ENCODE measurements around the gene PHF14.

Gene PHF14

GRCh38 chr7:11176985-11177555, 203.4 kb downstream of the PHF14 start:
- DNase-seq = no peak

GRCh38 chr7:11177793-11178192, 204.1 kb downstream of the PHF14 start:
- no peak for DNase-seq

DNA sequence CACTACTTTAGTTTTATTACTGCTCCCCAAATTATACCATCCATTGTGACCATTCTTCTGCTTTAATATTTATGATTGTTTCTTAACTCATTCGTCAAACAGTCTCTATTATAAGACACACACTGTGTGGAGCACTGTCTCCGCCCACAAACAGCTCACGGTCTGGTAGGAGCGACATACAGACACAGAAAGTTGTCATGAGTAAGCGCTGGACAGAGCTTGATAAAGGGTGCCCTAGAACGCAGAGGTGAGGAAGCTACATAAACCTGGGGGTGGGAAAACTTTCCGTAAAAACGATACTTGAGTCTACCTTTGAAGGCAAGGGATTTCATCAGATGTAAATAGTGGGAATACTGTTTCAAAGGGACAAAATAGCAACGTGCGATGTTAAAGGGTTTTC, 207.9 kb downstream of the PHF14 start:
- no peak for DNase-seq

DNA sequence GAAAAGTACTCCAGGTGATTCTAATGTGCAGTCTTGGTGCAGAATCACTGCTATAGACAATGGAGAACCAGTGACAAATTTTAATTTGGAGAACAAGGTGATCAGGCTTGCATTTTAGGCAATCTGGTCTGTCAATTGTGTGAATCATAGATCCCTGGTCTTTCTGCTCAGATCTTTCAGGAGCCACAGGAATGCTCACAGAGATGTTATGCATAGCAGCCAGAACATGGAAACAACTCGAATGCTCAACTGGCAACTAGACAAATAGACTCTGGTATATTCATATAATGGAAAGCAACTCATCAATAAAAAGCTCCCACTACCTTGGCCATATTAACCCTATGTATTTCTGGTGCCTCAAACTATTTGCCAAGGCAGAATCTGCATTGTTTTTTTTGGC, 209.1 kb downstream of the PHF14 start:
- DNase-seq = no peak

DNA sequence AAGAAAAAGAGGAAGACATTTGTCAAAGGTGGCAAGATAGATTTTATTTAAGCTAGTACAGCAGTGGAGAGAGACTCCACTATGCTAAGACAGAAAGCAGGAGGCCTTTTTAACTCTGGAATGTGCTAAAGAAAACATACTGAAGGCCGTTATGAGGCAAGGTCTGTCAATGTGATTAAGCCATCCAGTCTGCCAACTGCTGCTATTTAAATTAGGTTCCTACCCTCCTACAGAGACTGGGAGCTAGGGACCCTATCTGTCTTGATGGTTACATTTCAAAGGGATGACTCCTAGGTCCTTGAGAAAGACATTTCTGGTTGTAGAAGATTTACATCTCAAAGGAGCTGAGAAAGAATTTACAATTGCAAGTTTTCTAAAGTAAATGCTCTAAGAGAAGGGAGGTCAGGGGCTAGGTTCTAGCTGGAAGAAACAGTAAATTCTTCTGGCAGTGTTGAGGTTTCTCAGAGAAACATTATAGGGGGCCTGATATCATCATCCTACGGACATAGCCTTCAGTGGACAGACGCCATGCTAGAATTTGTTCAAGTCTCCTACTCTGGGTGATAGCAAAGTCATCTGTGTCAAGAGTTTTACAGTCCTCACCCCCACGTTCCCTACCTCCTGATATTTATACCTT, 211.6 kb downstream of the PHF14 start:
- DNase-seq = no peak

GRCh38 chr7:11188529-11189310, 215.0 kb downstream of the PHF14 start:
- DNase-seq = no peak

GRCh38 chr7:11191081-11191480, 217.4 kb downstream of the PHF14 start:
- no peak for DNase-seq

DNA sequence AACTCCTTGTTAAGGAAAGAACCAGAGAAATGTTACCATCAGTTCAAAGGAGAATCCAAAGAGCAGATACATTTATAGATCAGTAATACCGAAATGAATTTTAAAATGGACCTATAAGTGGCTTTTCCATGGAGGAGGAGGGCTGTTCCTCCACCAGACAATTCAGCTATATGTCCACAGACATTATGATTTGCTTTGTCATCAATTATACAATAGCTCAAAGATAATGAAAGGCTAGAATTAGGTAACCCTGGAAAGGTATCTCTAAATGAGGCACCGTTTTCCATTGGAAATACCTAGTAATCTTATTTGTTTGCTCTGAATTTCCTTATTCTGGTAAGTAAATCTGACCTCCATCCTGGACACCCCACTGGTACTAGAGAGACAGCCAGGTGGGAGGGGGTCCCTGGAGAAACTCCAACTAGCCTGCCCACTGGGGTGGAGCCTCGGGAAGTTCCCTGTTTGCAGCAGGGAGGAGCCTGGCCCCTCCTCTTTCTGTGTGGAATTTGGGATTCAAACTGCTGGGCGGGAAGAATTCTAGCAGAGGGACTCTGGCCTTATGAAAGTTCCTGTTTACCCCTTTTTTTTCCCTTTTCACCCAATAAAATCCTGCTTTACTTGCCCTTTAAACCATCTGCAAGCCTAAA, 218.0 kb downstream of the PHF14 start:
- no peak for DNase-seq

DNA sequence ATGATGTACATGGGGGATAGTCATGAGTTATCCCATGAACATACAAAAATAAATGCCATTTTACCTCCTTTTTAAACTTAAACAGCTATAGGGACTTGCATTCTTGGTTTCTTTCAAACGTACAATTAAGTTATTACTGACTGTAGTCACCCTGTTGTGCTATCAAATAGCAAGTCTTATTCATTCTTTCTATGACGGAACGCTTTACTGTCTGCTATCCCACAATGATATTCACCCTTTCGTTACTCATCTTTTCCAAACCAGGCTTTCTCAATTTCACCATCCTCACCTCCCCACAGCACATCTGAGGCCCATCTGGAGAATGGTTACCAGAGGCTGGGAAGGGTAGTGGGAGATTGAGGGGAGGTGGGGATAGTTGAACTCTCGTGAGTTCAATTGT, 218.8 kb downstream of the PHF14 start:
- no peak for DNase-seq

DNA sequence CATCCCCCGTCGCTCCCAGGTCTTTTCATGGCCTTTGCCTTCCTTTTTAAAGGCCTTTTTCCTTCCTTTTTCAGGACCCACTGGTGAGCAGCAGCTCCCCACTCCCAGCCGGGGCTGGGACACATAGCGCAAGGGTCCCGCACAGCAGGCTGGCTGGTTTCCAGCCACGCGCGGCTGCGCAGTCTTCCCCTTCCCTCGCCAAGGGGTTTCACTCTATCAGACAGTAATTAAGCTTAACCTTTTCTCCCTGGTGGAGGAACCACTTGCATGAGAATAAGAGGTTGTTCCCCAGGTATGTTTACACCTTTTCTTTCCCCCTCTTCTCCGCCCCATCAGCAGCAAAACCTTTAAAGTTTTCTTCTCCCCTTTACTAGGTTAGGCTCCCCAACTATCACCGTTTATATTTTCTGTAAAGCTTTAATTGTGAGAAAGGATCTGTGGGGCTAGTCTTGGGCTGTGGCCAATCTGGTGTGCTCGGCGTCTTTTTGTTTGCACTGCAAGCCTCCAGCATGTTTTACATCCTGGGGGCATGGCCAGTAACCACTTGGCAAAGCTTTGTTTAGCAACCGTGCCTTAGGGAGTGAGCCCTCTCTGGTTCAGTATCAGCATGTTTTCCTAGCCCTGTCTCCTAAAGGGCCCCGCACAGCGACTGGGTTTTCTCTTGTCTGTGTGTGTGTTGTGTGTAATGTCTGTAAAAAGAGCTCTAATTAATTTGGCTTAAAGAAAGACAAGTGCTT, 219.6 kb downstream of the PHF14 start:
- DNase-seq = peak; percentile 90

- DNase-seq = peak; percentile 59
Measured at GRCh38 chr7:11193888-11194287, 220.2 kb downstream of the PHF14 start.

DNA sequence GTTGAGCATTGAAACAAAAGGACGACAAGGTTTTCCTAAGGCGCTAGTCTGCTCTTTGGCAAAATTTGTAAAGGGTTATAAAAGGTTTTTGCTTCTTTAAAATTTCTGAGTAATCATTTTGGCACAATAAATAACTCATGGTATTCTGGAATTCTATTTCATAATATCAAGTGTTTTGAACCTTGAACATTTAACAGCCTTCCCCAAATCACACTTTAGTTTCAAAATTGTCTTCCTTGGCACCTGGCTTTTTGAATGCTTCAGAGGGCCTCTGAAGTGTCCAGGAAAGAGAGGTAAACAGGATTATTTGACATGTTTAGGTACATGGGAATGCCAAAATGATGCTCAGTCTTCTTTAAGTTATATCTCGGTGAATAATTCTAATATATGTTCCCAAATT, 220.8 kb downstream of the PHF14 start:
- no peak for DNase-seq

GRCh38 chr7:11195502-11195901, 221.8 kb downstream of the PHF14 start:
- DNase-seq = no peak

GRCh38 chr7:11196143-11196542, 222.5 kb downstream of the PHF14 start:
- DNase-seq = no peak

- DNase-seq = no peak
Measured at GRCh38 chr7:11203224-11203623, 229.6 kb downstream of the PHF14 start.

DNA sequence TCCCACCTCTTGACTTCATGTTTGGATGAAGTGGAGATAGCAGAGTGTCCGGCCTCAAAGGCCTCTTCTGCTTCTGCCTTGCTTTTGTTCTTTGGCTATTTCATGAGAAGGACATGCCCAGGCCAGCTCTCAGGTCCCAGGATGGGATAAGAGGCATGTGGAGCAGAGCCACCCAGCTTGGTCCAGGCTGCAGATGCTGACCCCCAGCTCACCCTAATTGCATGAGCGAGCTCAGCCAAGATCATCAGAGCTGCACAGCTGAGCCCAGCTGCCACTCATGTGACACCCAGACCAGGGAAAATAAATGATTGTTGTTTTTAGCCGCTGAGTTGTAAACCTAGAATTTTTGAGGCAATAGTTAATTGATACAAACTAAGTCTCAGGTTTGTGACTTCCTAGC, 230.0 kb downstream of the PHF14 start:
- DNase-seq = no peak

DNA sequence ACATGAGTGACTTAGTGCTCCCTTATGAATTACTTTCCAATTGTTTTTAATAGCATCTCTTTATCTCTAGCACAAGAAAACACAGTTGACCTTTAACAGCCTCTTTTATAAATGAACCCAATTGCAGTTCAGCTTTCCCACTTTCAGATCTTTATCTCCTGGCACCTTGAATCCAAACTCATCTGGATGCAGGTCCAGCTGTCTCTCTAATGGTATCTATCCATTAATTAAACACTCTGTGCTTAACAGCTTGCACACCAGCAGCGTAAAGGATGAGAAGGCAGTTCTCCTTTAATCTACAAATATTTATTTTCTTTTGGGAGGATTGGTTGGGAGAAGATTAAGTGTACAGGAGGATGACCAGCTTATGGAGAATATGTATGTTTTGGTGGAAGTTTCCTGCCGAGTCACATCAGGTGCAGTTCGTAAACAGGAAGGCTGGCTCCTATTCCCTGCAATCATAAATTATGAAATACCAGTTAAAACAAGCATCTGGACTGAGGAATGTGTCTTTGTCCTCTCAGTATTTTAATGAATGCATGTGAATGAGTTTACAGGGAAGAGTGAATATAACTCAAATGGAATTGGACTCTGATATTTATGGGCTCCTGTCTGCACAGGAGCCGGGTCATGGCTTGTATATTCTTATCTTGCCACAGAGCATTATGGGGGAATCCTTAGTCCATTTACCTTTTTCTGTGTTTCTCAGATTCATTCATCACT, 232.7 kb downstream of the PHF14 start:
- no peak for DNase-seq

GRCh38 chr7:11207565-11207964, 233.9 kb downstream of the PHF14 start:
- no peak for DNase-seq

- peak; percentile 29 for DNase-seq
Measured at GRCh38 chr7:11208883-11209465, 235.3 kb downstream of the PHF14 start.

- DNase-seq = no peak
Measured at GRCh38 chr7:11210374-11210773, 236.7 kb downstream of the PHF14 start.

DNA sequence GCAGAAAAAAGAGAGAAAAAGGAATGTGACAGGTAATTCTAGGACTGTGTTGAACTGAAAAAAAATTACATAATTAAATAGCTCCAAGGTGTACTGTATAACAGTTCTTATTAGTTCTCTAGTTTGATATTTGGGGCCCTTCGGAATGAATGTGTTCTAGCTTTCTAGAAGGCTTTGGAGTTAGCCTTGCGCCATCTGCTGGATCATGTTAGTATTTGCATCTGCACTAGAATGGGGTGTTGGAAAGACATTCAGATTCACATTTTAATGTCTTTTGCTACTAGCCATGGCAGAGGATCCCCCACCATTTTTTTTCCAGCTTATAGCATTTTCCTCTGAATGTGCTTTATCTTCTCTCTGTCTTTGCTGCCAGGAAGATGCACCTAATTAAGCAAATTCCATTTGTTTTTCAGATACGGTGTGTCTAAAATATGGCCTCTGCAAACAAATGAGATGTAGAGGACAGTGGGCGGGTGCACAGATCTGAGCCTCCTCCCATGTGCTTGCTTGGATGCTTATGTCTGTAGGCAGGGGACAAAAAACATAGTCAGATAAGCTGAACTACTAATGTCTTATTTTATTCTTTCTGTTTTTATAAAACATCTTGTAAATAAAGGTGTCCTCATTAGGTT, 238.5 kb downstream of the PHF14 start:
- peak; percentile 66 for DNase-seq

DNA sequence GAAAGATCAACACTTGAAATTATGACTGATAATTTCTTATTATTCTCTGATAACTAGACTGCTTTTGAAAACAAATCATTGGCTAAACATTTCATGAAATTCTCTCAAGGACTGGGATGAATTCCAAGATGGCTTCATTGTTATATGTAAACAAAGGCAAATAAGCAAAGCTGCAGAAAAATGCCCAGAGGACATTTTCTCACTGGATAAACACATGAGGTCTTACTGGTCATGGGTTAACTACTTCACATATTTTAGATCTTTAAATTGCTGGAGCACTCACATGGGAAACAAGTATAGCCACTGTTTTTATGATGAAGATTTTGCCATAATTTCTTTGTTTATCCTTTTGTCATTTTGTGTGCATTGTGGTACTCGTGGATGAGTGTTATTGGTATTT, 239.1 kb downstream of the PHF14 start:
- no peak for DNase-seq
